NCI-H187 treated with DMSO at 0.1 percent for 48 hours (cell line): Measurements from ENCODE around the gene CTSH.
"Not testable (repeated sequence)": the region's sequence is repeated elsewhere in the genome, so short reads cannot be mapped to it uniquely, and the experiment has no call there.

Experiments used
- DNase-seq: peaks from one replicate; lab custom pipeline; 2025; lab: John Stamatoyannopoulos, UW

CTSH gene

DNA sequence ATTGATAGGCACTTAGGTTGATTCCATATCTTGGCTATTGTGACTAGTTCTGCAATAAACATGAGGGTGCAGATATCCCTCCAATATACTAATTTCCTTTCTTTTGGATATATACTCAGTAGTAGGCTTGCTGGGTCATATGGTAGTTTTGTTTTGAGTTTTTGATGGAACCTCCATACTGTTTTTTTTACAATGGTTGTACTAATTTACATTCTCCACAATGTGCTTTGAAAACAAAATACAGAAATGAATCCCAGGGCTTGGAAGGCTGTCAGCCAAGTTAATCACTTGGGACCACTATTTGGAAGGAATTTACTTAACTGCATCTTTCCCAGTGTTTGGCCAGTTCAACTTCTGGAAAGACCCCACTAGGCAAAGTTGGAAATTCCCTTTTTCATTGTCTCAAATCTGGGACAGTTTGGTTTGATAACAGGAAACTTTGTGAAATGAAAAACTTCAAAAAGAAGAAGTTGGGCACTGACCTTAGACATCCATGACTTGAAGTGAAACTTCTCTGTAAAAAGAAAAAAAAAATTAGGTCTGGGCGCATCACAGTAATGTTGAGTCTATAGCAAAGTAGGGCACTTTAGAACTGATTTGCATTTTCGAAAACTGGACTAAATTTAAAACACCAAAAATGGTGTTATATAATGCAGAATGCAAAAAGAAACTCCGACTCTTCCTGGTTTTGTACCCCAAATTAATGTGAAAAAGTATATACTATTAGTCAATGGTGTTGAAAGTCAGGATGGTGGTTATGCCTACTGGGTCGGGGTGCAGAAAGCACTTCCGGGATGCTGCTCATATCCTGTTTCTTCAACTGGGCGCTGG is 6.0 kb downstream of the CTSH start:
- no peak for DNase-seq

GRCh38 chr15:78937132-78937739 is 7.6 kb downstream of the CTSH start:
- no peak for DNase-seq

DNA sequence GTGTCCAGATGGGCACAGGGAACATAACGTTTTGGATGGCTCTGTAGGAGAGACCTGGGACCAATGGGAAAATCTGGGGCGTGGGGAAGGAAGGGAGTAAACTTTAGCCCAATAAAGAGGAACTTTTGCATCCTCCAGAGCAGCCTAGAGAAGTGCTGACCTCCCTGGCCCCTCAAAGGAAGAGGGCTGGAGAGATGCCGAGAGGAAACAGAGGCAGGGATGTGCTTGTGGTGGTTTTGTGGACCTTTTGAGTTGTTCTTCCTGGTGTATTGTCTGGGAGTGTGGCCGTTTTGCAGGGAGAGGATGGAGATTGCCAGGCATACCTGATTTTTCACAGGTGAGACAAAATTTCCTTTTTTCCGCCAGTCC is 10.2 kb downstream of the CTSH start:
- no peak for DNase-seq

DNA sequence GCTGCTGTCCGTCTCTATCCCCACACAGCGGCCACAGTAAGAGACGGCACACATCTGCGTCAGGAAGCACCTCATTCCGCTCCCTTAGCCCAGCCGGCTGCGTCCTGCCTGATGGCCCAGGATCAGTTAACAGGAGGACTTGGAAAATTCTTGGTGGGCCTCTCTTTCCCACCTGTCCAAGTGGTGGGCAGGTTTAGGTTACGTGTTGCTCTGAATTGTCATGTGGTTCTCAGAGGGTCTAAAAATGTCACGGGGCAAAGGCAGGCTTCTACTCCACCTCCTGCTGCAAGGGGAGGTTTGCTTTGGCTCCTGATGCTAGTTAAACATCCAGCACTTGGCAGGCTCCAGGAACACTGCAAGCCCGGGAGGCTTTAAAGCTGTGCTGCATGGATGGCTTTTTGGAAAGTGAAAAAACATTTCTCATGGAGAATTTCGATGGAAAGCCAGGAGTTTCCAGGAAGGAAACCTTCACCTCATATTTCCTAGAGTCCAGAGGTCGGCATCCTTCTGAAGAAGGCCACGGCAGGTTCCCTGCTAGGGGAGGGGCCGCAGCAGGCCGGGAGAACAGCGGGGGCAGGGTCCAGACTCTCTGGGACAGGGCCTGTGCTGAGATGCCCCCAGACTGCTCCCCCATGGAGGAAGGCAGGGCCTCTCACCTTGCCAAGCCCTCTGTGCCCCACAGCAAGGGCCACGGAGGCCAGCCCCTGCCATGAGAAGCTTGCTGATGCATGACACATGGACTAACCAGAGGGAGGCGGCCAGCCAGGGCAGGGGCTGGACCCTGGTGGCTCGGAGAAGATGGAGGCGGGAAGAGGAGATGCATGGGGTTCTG is 10.8 kb downstream of the CTSH start:
- DNase-seq, result no peak

GRCh38 chr15:78933187-78933822 is 11.5 kb downstream of the CTSH start:
- DNase-seq, result no peak

DNA sequence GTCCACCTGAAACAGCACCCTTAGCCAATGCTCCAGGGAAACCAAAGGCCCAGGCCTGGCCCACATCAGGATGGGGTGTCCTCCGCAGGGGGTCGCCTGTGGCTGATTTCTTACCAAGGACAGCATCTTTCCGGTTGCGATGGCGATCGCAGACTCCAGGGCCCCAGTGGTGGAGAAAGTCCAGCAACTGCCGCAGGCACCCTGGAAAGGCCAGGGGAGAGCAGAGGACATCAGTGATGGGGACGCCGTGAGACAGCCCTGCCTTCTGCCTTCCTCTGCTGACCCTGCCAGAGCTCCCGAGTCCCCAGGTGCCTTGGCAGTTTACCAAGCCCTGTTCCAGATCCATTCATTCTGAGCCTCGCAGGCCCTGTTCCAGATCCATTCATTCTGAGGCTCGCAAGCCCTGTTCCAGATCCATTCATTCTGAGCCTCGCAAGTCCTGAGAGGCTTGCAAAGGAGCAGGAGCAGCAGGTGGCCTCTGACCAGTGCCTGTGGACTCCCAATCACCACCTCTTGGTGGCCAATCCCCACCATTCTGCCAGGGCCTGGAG is 12.5 kb downstream of the CTSH start:
- DNase-seq, result no peak

DNA sequence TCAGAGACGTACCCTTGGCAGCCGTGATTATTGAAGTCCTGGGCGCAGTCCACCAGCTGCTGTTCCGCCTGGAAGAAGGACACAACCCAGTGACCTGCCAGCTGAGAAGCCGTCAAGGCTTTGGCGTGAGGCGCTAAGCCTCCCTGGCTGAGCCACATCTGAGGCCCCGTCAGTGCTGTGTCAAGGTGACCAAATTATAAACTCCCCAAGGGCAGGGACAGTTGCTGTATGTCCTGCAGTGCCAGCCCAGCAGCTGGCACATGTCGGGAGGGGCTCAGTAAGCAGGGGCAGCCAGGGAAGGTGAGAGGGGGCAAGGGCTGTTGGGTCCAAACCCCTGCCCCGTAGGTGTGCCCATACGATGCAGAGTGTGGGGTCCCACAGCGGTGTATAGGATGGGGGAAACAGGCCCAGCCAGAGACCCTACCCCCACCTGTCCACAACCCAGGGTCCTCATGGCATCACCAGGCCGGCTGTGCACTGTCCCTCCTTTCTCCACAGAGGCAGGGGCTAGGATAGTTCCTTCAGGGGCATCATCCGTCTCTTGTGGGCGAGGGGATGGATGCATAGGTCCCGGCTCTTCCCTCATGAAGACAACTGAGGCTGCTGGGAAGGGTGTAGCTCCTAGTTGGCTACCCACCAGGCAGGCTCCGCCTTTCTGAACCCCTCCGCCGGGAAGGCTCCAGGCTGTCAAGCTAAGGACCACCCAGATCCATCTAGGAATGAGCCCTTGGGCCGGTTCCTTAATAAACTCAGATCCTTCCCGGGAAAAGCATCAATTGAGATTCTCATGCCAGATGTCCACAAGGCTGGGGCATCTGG is 13.2 kb downstream of the CTSH start:
- no peak for DNase-seq

GRCh38 chr15:78930577-78931388 is 14.1 kb downstream of the CTSH start:
- no peak for DNase-seq

DNA sequence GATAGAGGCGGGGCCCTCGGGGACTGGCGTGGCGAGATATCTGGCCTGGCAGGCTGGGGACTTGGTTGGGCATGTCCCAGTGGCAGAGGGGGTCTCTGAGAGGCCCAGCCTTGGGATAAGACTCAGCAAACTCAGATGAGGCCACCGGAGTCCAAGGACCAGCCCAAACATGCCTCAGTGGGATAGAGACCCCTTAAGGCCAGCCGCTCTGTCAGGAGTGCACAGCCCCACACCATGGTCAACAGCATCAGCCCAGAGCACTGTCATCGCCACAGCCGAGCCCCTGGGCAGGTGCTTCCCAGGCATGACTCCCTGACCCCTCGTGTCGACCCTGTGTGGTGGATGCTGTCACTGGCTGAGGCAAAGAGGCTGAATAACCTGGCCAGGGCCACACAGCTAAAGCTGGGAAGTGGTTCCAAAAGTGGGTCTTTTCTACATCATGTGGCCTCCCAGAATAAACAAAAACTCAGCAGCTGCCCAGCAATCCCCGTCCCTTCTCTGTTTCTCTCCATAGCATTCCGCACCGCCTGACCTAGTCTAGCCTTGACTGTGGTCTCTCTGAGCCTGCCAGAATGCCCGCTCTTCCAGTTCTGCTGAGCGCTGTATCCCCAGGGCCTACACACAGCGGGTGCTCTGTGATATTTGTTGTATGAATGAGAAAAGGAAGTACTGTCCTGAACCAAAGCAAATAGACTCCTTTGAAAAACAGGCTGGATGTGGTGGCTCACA is 15.1 kb downstream of the CTSH start:
- DNase-seq, result no peak

GRCh38 chr15:78928616-78929093 is 16.2 kb downstream of the CTSH start:
- DNase-seq, result no peak

- not testable (repeated sequence) for DNase-seq
Observed at GRCh38 chr15:78928176-78928575, 16.7 kb downstream of the CTSH start.

GRCh38 chr15:78927077-78927790 is 17.6 kb downstream of the CTSH start:
- no peak for DNase-seq

DNA sequence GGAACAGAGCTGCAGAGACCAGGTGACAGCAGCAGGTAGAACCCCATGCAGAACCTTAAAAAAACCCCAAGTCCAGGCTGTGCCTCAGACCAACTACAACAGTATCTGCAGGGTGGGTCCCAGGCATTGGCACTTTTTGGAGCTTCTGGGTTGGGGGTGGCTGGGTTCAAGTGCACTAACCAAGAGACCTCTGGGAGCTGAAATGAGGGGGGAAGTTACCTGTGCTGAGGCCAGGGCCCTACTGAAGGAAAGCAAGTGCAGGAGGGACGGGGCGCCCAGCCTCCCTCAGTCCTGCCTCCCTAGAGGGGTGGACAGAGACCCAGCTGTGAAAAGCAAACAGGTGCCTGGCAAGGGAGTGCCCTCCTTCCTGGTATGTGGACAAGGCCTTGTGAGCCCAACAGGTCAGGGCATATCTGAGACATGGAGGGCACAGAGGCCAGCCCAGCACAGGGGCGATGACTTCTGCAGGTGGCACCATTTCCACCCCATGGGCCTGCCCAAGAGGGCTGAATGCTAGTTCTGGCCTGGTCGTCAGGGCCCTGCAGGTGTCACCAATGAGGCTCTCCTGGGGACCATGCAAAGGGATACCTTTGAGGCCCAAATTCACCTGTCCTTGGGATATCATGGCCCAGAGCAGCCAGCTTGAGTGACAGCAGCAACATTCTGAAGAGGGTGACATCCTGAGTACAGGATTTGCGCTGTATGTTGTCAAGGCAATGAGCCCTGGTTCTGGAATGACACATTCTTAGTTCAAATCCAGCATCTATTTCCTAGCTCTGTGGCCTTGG is 18.7 kb downstream of the CTSH start:
- DNase-seq, result no peak

GRCh38 chr15:78925076-78925624 is 19.7 kb downstream of the CTSH start:
- DNase-seq, result no peak

DNA sequence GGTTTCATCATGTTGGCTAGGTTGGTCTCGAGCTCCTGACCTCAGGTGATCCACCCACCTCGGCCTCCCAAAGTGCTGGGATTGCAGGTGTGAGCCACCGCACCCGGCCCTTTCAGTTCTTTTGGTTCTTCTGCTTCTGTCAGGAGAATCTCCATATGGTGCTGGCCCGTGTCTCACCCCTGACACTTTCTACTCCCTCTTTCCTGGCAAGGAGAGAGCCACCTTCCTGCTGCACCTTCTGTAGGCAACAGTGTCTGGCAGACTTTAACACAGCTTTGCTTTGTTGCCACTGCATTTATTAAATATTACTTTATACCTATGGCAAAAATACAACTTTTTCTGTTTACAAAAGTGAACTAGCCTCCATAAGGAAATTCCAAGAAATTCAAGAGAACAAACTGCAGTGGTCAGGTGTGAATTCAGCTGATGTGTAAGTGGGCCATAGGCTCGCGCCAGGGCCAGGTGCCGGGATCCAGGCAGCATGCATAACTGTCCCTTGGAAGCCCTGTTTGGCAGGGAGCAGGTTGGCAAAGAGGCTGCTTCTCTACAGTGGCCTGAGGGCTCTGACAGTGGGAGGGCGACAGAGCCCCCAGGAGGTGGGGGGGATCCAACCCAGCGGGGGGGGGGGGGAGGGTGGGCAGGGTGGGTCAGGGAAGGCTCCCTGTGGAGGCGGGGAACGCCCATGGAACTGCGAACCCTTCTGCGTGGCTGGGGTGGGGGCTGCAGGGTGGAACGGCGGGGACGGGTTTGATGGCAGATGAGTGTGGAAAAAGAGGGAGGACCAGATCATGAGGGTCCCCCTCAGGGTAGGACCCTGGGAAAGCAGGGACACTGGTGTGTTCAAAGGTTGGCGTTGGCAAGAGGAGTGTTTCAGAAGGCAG is 21.1 kb downstream of the CTSH start:
- no peak for DNase-seq

GRCh38 chr15:78923015-78923414 is 21.8 kb downstream of the CTSH start:
- DNase-seq, result no peak

DNA sequence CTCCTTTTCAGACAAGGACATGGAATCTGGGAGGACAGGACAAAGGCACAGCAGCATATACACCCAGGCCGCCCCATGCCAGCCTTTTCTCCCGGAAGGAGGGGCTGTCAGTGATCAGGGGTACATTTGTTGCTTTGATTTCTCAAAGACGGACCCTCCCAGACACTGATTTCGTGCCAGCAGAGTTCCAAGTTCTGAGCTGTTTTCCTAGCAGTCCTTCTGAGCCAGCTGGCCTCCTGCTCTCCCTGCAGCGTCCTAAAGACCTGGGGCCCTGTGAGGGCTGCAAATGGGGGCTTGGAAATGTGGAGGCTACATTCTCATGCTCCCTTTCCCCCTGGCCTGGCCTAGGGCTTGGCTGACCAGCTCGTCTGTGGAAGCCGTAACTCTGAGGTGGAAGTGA is 22.3 kb downstream of the CTSH start:
- DNase-seq, result no peak
